Myocyte (in vitro differentiated cells): ENCODE results near the gene MTCH1. TPM values are rescaled to one million over a fixed set of nuclear protein-coding genes. Genes with fewer than 3 reads are reported as not detected.
"Not testable (repeated sequence)": the region's sequence is repeated elsewhere in the genome, so short reads cannot be mapped to it uniquely, and the experiment has no call there.

Experiments used
- DNase-seq: peaks from one replicate; pipeline ENCODE4 v3.0.0-alpha.2; 2012; ENCODE audit warnings: low read depth
- total RNA-seq: library from RNA; depleted of rRNA; stranded (reverse); fragments of >200 nt; gene quantifications from 2 replicates; pipeline ENCODE4 v1.2.3, GENCODE V29; 2014

The MTCH1 gene
- total RNA-seq, 1 donor from 2014 or later, result 138 TPM

DNA sequence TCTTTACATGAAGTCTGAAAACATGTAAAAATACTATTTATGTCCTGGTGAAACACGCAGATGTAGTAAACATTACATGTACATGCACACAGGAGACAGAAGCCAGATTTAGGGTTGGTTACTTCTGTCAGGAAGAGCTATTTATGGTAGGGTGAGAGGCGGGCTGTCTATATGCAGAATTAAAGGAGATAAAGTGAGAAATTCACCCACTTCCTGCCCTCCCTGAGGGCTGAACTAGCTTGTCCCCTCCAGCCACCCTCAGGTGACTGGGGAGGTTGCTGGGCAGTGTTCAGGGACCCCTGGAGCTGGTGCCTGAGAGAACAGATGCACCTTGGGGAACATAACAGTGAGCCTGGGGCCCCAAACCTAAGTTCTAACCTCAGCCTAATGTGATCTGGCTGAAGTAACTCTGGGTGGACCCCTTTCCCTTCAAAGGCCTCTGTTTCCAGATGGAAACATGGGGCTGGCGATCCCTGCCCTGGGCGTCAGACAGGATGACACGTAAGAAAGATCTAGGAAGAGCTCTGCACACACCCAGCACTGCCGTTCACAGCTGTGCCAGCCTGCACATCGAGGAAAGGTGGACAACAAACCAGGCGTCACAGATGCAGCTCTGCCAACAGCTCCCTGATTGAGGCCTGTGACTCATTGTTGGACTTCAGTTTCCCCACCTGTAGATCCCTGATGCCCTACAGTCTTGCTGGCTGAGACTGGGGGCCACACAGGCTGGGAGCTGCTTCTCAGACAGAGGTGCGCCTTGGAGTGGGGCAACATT, 30.1 kb downstream of the MTCH1 start:
- peak; percentile 33 for DNase-seq

DNA sequence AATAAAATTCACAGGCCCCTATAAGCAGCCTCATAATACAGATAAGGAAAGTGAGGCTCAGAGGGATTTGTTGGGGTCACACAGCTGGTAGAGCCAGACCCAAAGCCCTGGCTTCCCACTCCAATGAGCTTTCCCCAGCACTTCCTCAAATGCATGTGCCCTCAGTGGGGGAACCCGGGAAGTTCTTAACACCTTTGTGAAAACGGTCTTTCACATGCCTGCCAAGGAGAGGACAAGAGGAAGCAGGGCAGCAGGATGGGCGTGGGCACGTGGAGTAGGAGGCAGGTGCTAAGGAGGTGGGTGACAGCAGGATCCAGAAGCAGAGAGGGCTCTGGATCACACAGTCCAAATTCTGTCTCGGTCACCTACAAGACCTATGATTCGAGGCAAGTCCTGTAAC, 30.9 kb downstream of the MTCH1 start:
- no peak for DNase-seq

DNA sequence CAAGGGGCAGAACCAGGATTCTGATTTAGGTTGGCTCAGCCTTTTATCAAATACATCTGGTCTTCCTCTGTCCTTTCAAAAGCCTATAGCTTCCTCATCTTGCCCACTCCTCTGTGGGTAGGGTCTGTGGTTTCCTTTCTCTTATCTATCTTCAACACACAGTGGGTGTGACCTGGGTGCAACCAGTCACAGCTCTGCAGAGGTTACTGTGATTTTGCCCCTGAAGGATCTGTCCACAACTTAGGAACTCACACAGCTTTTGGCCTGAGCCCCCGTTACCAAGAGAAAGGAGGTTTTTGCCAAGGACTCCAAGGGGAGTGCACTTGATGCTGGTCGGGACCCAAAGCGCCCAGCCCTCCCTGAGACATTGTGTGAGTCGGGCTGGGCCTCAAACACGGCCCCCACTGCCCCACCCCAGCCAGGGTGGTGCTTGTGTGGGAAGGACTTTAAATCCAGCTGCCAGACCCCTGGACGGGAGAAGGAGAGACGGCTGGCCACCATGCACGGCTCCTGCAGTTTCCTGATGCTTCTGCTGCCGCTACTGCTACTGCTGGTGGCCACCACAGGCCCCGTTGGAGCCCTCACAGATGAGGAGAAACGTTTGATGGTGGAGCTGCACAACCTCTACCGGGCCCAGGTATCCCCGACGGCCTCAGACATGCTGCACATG, 31.6 kb downstream of the MTCH1 start, which contains the start of gene PI16:
Gene PI16 (plus strand): TSS at position 477 of the 670 bp plus-strand sequence. CDS start 23 bp downstream, at position 500.
- DNase-seq, result no peak

DNA sequence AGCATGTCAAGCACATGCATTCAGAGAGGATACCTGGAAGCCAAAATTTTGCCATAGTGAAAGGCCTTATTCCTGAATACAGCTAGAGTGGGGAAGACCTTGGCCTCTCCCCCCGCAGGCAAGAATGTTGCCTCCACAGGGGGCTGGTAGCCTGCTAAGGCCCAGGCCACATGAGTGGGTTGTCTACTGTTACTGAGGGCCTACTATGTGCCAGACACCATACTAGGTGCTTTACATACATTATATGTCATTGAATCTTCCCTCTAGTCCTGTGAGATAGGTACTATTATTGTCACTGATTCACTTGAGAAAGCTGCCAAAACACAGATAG, 32.1 kb downstream of the MTCH1 start:
- DNase-seq, result no peak

DNA sequence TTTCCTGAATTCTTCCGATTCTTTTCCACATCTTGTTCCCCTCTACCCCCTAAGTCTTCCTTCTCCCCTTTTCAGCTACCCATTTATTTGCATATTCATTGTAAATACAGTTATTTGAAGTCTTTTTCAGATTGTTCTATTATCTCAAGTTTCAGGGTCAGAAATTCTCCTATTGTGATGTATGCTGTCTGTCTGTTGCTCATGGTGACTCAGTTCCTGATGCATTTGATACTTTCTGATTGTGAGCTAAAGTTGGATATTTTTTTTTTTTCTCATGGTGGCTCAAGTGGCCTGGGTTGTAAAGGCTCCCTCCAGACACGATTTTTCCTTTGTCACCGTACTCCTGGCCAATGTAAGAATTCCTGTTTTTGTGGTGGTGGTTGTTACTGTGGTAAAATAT, 36.4 kb downstream of the MTCH1 start:
- no peak for DNase-seq

DNA sequence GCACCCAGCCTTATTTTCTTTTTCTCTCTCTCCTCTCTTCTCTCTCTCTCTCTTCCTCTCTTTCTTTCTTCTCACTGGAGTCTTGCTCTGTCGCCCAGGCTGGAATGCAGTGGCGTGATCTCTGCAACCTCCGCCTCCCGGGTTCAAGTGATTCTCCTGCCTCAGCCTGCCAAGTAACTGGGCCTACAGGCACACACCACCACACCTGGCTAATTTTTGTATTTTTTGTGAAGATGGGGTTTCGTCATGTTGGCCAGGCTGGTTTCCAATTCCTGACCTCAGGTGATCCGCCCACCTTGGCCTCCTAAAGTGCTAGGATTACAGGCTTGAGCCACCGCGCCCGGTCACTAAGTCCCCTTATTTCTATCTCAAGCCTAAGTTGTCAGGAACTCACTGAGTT, 36.9 kb downstream of the MTCH1 start:
- not testable (repeated sequence) for DNase-seq

DNA sequence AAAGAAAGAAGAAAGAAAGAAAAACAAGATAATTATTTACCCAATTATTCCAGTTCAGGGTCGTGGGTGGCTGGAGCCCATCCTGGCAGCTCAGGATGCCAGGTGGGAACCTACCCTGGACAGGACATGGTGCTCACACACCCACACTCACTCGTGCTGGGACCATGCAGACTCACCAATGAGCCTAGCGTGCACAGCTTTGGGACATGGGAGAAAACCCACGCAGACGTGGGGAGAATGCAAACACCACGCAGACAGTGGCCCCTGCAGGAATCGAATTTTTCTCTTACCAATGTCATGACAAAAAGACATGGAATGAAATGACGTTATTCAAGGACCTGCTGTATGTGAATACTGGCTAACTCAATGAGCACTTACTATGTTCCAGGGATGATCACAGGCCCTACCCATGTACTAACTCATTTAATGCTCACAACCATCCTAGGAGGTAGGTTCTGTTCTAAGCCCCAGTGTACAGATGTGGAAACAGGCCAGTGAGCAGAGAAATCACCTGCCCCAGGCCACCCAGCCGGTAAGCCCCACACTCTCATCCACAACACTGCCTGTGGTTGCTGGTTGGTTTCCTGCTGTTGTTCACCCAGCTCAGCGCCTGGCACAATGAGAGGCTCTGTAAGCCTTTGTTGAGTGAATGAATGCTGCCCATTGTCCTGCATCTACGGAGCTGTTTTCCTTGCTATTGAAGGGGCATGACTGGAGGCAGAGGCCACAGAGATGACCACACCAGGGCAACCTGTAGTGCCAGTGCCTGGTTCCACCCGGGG, 38.2 kb downstream of the MTCH1 start:
- DNase-seq, result no peak

- DNase-seq, result no peak
These were observed 39.5 kb downstream of the MTCH1 start for GRCh38 chr6:36946526-36946925.

DNA sequence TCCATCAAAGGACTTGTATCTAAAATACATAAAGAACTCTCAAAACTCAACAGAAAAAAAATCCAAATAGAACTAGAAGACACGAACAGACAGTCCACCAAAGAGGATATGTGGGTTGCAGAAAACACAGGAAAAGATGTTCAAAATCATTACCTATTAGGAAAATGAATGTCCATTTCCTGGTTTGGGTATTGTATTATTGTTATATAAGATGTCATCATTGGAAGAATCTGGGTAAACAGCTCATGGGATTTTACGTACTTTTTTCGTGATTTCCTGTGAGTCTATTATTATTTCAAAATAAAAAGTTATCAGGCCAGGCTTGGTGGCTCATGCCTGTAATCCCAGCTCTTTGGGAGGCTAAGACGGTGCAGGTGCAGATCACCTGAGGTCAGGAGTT, 40.7 kb downstream of the MTCH1 start:
- no peak for DNase-seq

DNA sequence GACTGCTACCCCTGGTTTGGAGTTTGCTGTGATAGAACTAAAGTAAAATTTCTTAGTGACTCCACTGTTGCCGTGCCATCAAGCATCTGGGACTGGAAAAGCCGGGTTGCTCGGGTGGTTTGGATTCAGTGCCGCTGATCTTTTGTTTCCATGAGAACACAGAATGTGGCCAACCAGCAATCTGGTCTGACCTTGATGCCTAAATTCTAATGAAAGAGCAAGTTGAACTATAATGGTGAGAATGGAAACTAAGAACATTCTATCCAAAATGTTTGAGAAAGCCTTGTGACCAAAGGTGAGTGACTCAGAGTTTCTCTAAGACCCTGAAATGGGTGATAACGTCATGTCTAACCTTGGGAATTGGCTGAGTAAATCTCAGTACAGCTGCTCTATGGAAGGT, 41.3 kb downstream of the MTCH1 start:
- no peak for DNase-seq

DNA sequence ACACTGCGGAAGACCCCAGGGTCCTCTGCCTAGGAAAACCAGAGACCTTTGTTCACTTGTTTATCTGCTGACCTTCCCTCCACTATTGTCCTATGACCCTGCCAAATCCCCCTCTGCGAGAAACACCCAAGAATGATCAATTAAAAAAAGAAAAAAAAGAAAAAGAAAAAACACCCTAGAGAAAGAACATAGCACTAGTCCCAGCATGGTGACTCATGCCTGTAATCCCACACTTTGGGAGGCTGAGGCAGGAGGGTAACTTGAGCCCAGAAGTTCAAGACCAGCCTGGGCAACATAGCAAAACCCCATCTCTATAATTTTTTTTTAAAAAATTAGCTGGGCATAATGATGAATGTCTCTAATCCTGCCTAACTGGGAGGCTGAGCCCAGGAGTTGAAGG, 43.7 kb downstream of the MTCH1 start:
- not testable (repeated sequence) for DNase-seq

- DNase-seq, result not testable (repeated sequence)
These were observed 44.4 kb downstream of the MTCH1 start for GRCh38 chr6:36941561-36941960.

DNA sequence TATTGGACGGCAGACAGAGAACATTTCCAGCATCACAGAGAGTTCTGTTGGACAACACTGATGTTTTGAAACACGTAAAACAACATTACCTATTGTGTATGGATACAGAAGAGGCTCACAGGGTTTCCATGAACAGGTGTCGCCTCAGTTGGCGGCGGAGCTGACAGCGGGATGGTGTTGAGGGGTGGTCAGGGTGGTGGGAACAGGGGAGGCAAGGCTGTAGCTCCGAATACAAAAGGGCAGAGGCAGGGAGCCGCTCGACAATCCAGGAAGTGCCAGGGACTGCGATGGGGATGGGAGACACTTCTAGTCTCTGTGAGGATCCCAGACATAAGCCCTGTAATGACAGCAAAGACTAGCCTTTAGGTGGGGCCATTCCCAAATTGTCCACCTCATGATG, 46.0 kb downstream of the MTCH1 start:
- no peak for DNase-seq

GRCh38 chr6:36939005-36939404, 47.0 kb downstream of the MTCH1 start:
- DNase-seq, result not testable (repeated sequence)

DNA sequence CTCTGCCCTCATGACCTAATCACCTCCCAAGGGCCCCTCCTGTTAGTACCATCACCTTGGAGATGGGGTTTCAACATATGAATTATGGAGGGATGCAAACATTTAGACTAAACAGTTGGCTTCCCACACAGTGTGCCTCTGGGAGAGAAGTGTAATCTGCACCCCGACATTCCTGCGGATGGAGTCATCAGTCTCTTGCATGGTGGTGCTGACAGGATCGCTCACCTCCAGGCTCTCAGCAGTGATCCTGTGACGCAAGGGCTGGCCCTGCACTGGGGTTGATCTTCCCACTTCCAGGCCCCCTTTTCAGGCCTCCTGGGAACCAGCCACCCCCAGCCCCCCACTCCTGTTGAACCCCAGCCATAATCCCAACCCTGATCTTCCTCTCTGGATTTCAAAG, 47.5 kb downstream of the MTCH1 start:
- no peak for DNase-seq

DNA sequence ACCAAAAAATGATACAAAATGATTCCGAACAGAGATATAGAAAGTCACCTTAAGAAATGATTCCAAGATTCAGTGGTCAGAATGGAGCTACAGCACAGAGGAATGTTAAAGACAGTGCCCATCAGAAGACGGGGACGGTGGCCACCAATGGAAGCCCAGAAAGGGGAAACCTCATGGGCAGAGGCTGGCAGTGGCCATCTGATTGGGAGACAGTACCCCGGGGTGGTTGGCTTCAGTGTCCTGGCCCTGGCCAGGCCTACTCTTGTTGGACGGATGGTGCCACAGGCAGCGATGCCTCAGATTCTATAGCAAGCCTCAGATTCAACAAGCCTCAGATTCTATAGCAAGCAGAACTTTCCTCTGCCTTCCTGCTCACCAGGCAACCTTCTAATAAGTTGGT, 48.1 kb downstream of the MTCH1 start:
- no peak for DNase-seq

- DNase-seq, result no peak
These were observed 49.2 kb downstream of the MTCH1 start for GRCh38 chr6:36936824-36937223.

DNA sequence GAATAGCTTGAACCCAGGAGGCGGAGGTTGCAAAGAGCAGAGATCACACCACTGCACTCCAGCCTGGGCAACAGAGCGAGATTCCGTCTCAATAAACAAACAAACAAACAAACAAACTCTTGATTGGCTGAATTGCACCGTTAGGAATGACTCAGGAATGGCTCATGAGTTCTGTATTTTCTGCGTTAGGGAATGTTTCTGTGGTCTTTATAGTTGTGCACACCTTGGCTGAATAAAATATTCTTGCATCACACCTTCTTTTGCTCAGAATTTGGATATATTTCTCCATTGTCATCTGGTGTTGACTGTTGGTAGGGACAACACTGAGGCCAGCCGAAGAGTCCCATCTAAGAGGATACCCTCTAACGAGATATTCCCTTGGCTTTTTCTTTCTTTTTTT, 51.1 kb downstream of the MTCH1 start:
- DNase-seq, result no peak

- no peak for DNase-seq
These were observed 52.5 kb downstream of the MTCH1 start for GRCh38 chr6:36933519-36933918.

GRCh38 chr6:36933102-36933501, 52.9 kb downstream of the MTCH1 start:
- DNase-seq, result no peak

DNA sequence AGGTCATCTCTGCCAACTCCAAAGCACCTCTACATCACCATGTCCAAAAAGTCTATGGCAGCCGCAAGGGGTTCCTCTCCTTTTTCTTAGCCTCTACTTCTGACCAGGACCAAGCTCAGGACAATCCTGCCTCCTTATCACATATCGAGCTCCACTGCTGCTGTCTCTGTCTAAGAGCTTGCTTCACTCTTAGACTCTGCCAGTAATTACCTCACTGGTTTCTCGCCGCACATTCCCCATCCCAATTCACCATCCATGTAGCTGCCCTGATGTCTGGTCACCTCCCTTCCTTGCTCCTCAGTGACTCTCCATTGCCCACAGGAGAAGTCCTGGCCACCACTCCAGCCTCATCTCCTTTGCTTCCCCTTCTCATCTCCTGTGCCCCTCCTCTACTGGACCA, 55.5 kb downstream of the MTCH1 start:
- DNase-seq, result no peak

- DNase-seq, result peak; percentile 66
These were observed 56.4 kb downstream of the MTCH1 start for GRCh38 chr6:36929607-36930006.
